ENCODE results near the gene VPS26C.

DNA sequence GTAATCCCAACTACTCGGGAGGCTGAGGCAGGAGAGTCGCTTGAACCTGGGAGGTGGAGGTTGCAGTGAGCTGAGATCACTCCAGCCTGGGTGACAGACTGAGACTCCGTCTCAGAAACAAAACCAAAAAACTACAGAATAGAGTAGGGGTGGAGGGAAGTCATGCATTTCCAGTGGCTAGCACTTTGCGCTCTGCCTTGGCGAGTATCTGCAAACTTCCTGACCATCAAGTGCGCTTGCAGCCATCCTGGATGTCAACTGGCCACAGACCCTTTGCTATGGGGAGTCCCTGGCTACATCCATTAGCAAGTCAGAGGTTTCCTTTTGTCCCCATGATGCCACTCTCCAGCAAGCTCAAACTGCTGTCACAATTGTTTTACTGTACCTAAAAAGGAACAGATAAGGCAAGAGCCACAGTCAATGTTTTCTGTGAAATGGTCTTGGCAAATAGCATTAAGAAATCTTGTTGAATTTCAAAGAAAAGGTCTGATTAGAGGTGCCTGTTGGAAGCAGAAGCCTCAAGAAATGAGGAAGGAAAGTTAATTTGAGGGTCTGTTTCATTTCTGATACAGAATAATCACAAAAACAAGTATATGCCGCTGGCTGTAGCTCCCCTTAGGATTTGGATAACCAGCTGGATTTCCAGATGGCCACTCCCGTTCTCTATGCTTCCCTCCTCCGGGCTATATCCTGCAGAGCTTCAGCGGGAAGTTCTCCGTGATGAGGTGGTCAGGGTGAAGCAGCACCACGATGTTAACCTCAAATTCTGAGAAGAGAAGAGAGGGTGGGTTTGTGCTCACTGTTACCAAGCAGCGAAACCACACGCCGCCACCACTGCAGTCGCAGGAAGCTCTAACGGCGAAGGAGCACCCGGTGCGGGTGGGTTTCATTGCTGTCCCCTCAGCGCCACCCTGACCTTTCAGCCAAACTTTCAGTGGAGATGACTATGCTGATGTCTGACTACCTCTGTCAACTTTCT is 42.0 kb downstream of the VPS26C start:
- TF ChIP-seq, protein P1, sequence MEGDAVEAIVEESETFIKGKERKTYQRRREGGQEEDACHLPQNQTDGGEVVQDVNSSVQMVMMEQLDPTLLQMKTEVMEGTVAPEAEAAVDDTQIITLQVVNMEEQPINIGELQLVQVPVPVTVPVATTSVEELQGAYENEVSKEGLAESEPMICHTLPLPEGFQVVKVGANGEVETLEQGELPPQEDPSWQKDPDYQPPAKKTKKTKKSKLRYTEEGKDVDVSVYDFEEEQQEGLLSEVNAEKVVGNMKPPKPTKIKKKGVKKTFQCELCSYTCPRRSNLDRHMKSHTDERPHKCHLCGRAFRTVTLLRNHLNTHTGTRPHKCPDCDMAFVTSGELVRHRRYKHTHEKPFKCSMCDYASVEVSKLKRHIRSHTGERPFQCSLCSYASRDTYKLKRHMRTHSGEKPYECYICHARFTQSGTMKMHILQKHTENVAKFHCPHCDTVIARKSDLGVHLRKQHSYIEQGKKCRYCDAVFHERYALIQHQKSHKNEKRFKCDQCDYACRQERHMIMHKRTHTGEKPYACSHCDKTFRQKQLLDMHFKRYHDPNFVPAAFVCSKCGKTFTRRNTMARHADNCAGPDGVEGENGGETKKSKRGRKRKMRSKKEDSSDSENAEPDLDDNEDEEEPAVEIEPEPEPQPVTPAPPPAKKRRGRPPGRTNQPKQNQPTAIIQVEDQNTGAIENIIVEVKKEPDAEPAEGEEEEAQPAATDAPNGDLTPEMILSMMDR (IDR thresholded peaks at IDR 0.05; ENCODE audit: borderline replicate concordance, extremely low read depth, low read length, poor library complexity, severe bottlenecking): no peak
- no peak for TF ChIP-seq EZH2 (IDR thresholded peaks at IDR 0.05; ENCODE audit: borderline replicate concordance, low read depth, low read length, severe bottlenecking)
